ENCODE results near the gene DDX11. TPM values are rescaled to one million over a fixed set of nuclear protein-coding genes. Genes with fewer than 3 reads are reported as not detected.
A peak's percentile ranks its signal among the peaks of the same experiment; 100 is the strongest.
"Not testable (repeated sequence)": the region's sequence is repeated elsewhere in the genome, so short reads cannot be mapped to it uniquely, and the experiment has no call there.

Gene DDX11
- total RNA-seq, 1 experiment from 2014 or later: 136 TPM

DNA sequence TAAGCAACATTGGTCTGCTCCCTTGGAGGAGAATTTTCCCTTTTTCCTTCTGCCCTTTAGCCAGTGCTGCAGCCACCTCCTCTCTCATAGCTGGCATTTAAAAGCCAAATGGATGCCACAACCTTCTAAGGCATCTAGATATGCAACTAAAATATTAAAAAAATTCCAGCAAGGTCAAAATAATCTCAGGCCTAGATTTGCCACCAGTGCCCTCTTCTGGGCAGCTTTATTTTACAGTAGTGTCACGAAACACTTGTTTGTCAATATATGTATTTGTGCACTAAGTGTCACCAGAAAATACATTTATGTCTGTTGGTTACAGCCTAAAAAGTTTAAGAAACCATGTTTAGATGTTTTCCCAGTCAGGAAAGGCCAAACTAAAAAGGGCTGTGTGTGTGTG is 19.7 kb upstream of the DDX11 start:
- intact Hi-C loops (cut with micrococcal nuclease): loop anchor here (10.0 kb wide), 1 partner anchor 89 kb away; no protein-coding TSS in a partner anchor
- ATAC-seq: not testable (repeated sequence)

DNA sequence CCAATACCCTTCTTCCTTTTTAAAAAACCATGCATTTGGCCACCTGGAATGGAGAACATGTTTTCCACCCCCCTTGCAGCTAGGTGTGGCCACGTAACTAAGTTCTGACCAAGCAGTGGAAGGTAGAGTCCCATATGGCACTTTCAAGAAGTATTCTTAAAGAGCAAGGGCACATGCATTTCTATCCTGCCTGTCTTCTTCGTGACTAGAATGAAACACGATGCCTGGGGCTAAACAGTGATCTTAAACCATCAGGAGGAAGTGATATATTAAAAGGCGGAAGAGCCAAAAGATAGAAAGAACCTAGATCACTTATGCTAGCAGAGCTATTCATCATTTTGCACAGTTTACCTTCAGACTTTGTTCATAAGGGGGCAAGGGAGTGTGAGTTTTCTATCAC is 16.0 kb upstream of the DDX11 start:
- Histone ChIP-seq H3K4me3 (replicated peaks in 1 of 2; ENCODE audit: low read depth in 1 of 2, low read length in 2 of 2) (no peak overlapping the region), H3K27ac (ENCODE audit: low read depth, low read length) (no peak overlapping the region), H3K79me2 (ENCODE audit: insufficient read depth, low read length) (no peaks in the 10 kb centered on the region), H3K9me2 (ENCODE audit: insufficient read depth) (no peaks in the 10 kb centered on the region), H3K27me3 (ENCODE audit: insufficient read depth, low read length) (no peaks in the 10 kb centered on the region), H3K4me1 (ENCODE audit: control insufficient read depth in 1 of 2, insufficient read depth in 2 of 2, low read length in 2 of 2) (no peaks in the 10 kb centered on the region), H3K9ac (ENCODE audit: low read length) (no peak overlapping the region), H3K9me3 (ENCODE audit: control insufficient read depth in 1 of 2, insufficient read depth in 1 of 2, low read depth in 1 of 2, low read length in 2 of 2) (no peaks in the 10 kb centered on the region), H4K20me1 (ENCODE audit: insufficient read depth) (no peaks in the 10 kb centered on the region), H3K36me3 (ENCODE audit: control insufficient read depth in 1 of 2, insufficient read depth in 2 of 2, low read length in 2 of 2) (no peaks in the 10 kb centered on the region), H3K4me2 (ENCODE audit: low read length) (no peak overlapping the region), H2AFZ (ENCODE audit: low read depth, low read length, poor library complexity, severe bottlenecking) (no peak overlapping the region)
- ChIA-PET POLR2A (no interaction called here), RAD21 (ENCODE audit: low non-redundant PET in 1 of 2, low total read pairs in 2 of 2, uncharacterized antibody in 2 of 2, unreplicated experiment in 2 of 2) (no interaction called here), CTCF (no interaction called here)
- intact Hi-C loops (cut with micrococcal nuclease): loop anchor here (10.0 kb wide), 1 partner anchor 93 kb away; no protein-coding TSS in a partner anchor
- ATAC-seq (no peak), DNase-seq (ENCODE audit: low read depth, low spot score) (no peak)
- BruUV-seq (replicated peaks): no TSS peak
- TF ChIP-seq ELF1 (IDR thresholded peaks at IDR 0.05; ENCODE audit: borderline replicate concordance, low read depth): no peak
- TF ChIP-seq, protein P1, sequence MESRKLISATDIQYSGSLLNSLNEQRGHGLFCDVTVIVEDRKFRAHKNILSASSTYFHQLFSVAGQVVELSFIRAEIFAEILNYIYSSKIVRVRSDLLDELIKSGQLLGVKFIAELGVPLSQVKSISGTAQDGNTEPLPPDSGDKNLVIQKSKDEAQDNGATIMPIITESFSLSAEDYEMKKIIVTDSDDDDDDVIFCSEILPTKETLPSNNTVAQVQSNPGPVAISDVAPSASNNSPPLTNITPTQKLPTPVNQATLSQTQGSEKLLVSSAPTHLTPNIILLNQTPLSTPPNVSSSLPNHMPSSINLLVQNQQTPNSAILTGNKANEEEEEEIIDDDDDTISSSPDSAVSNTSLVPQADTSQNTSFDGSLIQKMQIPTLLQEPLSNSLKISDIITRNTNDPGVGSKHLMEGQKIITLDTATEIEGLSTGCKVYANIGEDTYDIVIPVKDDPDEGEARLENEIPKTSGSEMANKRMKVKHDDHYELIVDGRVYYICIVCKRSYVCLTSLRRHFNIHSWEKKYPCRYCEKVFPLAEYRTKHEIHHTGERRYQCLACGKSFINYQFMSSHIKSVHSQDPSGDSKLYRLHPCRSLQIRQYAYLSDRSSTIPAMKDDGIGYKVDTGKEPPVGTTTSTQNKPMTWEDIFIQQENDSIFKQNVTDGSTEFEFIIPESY (IDR thresholded peaks at IDR 0.05; ENCODE audit: extremely low read depth, insufficient replicate concordance, low read length): no peak
- TF ChIP-seq, protein P2, sequence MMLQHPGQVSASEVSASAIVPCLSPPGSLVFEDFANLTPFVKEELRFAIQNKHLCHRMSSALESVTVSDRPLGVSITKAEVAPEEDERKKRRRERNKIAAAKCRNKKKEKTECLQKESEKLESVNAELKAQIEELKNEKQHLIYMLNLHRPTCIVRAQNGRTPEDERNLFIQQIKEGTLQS (IDR thresholded peaks at IDR 0.05): no peak
- TF ChIP-seq CBX3 (IDR thresholded peaks at IDR 0.05; ENCODE audit: low read depth): no peak
- TF ChIP-seq EZH2 (IDR thresholded peaks at IDR 0.05): no peak
- TF ChIP-seq TCF7L2 (IDR thresholded peaks at IDR 0.05; ENCODE audit: borderline replicate concordance, extremely low read depth, insufficient read depth, insufficient read length): no peak
- TF ChIP-seq, protein P3, sequence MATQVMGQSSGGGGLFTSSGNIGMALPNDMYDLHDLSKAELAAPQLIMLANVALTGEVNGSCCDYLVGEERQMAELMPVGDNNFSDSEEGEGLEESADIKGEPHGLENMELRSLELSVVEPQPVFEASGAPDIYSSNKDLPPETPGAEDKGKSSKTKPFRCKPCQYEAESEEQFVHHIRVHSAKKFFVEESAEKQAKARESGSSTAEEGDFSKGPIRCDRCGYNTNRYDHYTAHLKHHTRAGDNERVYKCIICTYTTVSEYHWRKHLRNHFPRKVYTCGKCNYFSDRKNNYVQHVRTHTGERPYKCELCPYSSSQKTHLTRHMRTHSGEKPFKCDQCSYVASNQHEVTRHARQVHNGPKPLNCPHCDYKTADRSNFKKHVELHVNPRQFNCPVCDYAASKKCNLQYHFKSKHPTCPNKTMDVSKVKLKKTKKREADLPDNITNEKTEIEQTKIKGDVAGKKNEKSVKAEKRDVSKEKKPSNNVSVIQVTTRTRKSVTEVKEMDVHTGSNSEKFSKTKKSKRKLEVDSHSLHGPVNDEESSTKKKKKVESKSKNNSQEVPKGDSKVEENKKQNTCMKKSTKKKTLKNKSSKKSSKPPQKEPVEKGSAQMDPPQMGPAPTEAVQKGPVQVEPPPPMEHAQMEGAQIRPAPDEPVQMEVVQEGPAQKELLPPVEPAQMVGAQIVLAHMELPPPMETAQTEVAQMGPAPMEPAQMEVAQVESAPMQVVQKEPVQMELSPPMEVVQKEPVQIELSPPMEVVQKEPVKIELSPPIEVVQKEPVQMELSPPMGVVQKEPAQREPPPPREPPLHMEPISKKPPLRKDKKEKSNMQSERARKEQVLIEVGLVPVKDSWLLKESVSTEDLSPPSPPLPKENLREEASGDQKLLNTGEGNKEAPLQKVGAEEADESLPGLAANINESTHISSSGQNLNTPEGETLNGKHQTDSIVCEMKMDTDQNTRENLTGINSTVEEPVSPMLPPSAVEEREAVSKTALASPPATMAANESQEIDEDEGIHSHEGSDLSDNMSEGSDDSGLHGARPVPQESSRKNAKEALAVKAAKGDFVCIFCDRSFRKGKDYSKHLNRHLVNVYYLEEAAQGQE (IDR thresholded peaks at IDR 0.05; ENCODE audit: low read depth): no peak
- no peak for TF ChIP-seq SIN3A (IDR thresholded peaks at IDR 0.05; ENCODE audit: low read depth)

More for the DNA sequence above, 19.7 kb upstream of the DDX11 start:
- H3K9ac ChIP-seq (ENCODE audit: low read length); H3K36me3 ChIP-seq (ENCODE audit: control insufficient read depth in 1 of 2, insufficient read depth in 2 of 2, low read length in 2 of 2); H3K27me3 ChIP-seq (ENCODE audit: insufficient read depth, low read length); DNase-seq (ENCODE audit: low read depth, low spot score); H3K4me3 ChIP-seq (replicated peaks in 1 of 2; ENCODE audit: low read depth in 1 of 2, low read length in 2 of 2); H2AFZ ChIP-seq (ENCODE audit: low read depth, low read length, poor library complexity, severe bottlenecking); POLR2A ChIA-PET; H3K4me1 ChIP-seq (ENCODE audit: control insufficient read depth in 1 of 2, insufficient read depth in 2 of 2, low read length in 2 of 2); H3K27ac ChIP-seq (ENCODE audit: low read depth, low read length); H4K20me1 ChIP-seq (ENCODE audit: insufficient read depth); H3K79me2 ChIP-seq (ENCODE audit: insufficient read depth, low read length); RAD21 ChIA-PET (ENCODE audit: low non-redundant PET in 1 of 2, low total read pairs in 2 of 2, uncharacterized antibody in 2 of 2, unreplicated experiment in 2 of 2); H3K9me2 ChIP-seq (ENCODE audit: insufficient read depth); BruUV-seq (replicated peaks); H3K9me3 ChIP-seq (ENCODE audit: control insufficient read depth in 1 of 2, insufficient read depth in 1 of 2, low read depth in 1 of 2, low read length in 2 of 2); H3K4me2 ChIP-seq (ENCODE audit: low read length): not testable (repeated sequence)
- CTCF ChIA-PET: interaction anchor here (1.1 kb wide), 1 partner anchor 207 kb away, joined by 3 read pairs; no protein-coding TSS in a partner anchor
- peak; percentile 38 for TF ChIP-seq RAD21 (IDR thresholded peaks at IDR 0.05; ENCODE audit: low read depth)
- TF ChIP-seq, protein P4, sequence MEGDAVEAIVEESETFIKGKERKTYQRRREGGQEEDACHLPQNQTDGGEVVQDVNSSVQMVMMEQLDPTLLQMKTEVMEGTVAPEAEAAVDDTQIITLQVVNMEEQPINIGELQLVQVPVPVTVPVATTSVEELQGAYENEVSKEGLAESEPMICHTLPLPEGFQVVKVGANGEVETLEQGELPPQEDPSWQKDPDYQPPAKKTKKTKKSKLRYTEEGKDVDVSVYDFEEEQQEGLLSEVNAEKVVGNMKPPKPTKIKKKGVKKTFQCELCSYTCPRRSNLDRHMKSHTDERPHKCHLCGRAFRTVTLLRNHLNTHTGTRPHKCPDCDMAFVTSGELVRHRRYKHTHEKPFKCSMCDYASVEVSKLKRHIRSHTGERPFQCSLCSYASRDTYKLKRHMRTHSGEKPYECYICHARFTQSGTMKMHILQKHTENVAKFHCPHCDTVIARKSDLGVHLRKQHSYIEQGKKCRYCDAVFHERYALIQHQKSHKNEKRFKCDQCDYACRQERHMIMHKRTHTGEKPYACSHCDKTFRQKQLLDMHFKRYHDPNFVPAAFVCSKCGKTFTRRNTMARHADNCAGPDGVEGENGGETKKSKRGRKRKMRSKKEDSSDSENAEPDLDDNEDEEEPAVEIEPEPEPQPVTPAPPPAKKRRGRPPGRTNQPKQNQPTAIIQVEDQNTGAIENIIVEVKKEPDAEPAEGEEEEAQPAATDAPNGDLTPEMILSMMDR (IDR thresholded peaks at IDR 0.05 in 2 of 3, conservative IDR thresholded peaks at IDR 0.05 in 1 of 3; ENCODE audit: borderline replicate concordance in 1 of 3, insufficient read depth in 1 of 3, low read depth in 2 of 3, low read length in 2 of 3): peak; percentile 7 to 38 (median 20); a peak in 3 of 6 replicates
